CD14-positive monocyte (primary cell): Measurements from ENCODE around the gene SPAG7. TPM values are rescaled to one million over a fixed set of nuclear protein-coding genes. Genes with fewer than 3 reads are reported as not detected.

ENCODE experiments used
- DNase-seq, 3 donors: peaks; one replicate each; pipeline ENCODE4 v3.0.0-alpha.2; 2011 to 2022
- H2AFZ ChIP-seq: 2 replicates; pipeline ENCODE4 v1.6.0; 2012; ENCODE audit warnings: mild to moderate bottlenecking, low read depth, low read length, inconsistent platforms; ENCODE audit not compliant: insufficient read depth, poor library complexity, severe bottlenecking
- H3K27ac ChIP-seq, 2 donors: 1 replicate in 1 of 2; 2 replicates in 1 of 2; pipeline ENCODE4 v1.5.1; 2012 to 2013; ENCODE audit warnings: low read length in 2 of 2, control low read depth in 1 of 2, inconsistent platforms in 1 of 2, low read depth in 1 of 2, mild to moderate bottlenecking in 1 of 2
- H3K27me3 ChIP-seq, 2 donors: one replicate each; pipeline versions ENCODE4 v1.6.0 to v1.6.1; 2011 to 2013; ENCODE audit warnings: low read length in 2 of 2; ENCODE audit not compliant: control insufficient read depth in 2 of 2, insufficient read depth in 2 of 2
- H3K36me3 ChIP-seq, 2 donors: replicated peaks in 1 of 2; 1 replicate in 1 of 2; 2 replicates in 1 of 2; pipeline versions ENCODE4 v1.5.1 to v1.6.1; 2012 to 2013; ENCODE audit warnings: low read length in 2 of 2, control low read depth in 1 of 2, inconsistent platforms in 1 of 2, mild to moderate bottlenecking in 1 of 2; ENCODE audit not compliant: insufficient read depth in 2 of 2, control insufficient read depth in 1 of 2
- H3K4me1 ChIP-seq, 2 donors: 1 replicate in 1 of 2; 2 replicates in 1 of 2; pipeline versions ENCODE4 v1.5.1 to v1.6.1; 2012 to 2013; ENCODE audit warnings: low read length in 2 of 2, control low read depth in 1 of 2, inconsistent platforms in 1 of 2, mild to moderate bottlenecking in 1 of 2, moderate library complexity in 1 of 2; ENCODE audit not compliant: insufficient read depth in 2 of 2, control insufficient read depth in 1 of 2
- H3K4me2 ChIP-seq: replicated peaks from 2 replicates; pipeline ENCODE3; 2012; ENCODE audit warnings: low read length, moderate library complexity, mild to moderate bottlenecking; ENCODE audit not compliant: poor library complexity, severe bottlenecking; ENCODE audit errors: extremely low read depth
- H3K4me3 ChIP-seq, 3 experiments: fragments of 200-600 bp in 1 of 3; sonication (generic) in 1 of 3; replicated peaks in 1 of 3; 1 replicate in 2 of 3; 2 replicates in 1 of 3; pipeline ENCODE4 v1.5.1; 2011 to 2013; ENCODE audit warnings: low read length in 3 of 3, mild to moderate bottlenecking in 3 of 3, control low read depth in 2 of 3, low read depth in 2 of 3, inconsistent platforms in 1 of 3, moderate library complexity in 1 of 3
- H3K79me2 ChIP-seq: 2 replicates; pipeline ENCODE4 v1.6.0; 2012; ENCODE audit warnings: mild to moderate bottlenecking, control low read depth, inconsistent platforms, low read length, moderate library complexity; ENCODE audit not compliant: insufficient read depth
- H3K9ac ChIP-seq: 2 replicates; pipeline ENCODE4 v1.6.0; 2017; ENCODE audit warnings: low read length, mild to moderate bottlenecking; ENCODE audit not compliant: insufficient read depth, poor library complexity, severe bottlenecking
- H3K9me3 ChIP-seq, 2 donors: replicated peaks in 1 of 2; 1 replicate in 1 of 2; 2 replicates in 1 of 2; pipeline versions ENCODE4 v1.5.1 to v1.6.1; 2012 to 2013; ENCODE audit warnings: low read length in 2 of 2, control low read depth in 1 of 2; ENCODE audit not compliant: control insufficient read depth in 1 of 2, insufficient read depth in 1 of 2
- H4K20me1 ChIP-seq: 2 replicates; pipeline ENCODE4 v1.6.0; 2012; ENCODE audit warnings: mild to moderate bottlenecking, low read length, control low read depth, moderate library complexity; ENCODE audit not compliant: insufficient read depth
- H3K27ac Mint-ChIP-seq, 7 donors: one replicate each; pipeline ENCODE4 v1.8.0; 2020; ENCODE audit warnings: mild to moderate bottlenecking in 7 of 7, mixed read lengths in 7 of 7, moderate library complexity in 6 of 7, inconsistent platforms in 2 of 7
- H3K27me3 Mint-ChIP-seq, 3 donors: one replicate each; pipeline ENCODE4 v1.8.0; 2021 to 2022; ENCODE audit warnings: low read depth in 3 of 3, mild to moderate bottlenecking in 3 of 3, mixed read lengths in 3 of 3, moderate library complexity in 3 of 3, inconsistent platforms in 1 of 3
- H3K36me3 Mint-ChIP-seq, 2 donors: one replicate each; pipeline ENCODE4 v1.8.0; 2020; ENCODE audit warnings: mixed read lengths in 2 of 2, inconsistent platforms in 1 of 2, mild to moderate bottlenecking in 1 of 2
- H3K4me1 Mint-ChIP-seq: one replicate; pipeline ENCODE4 v1.8.0; 2020; ENCODE audit warnings: mild to moderate bottlenecking, mixed read lengths
- H3K4me3 Mint-ChIP-seq, 2 donors: one replicate each; pipeline ENCODE4 v1.8.0; 2020; ENCODE audit warnings: mild to moderate bottlenecking in 2 of 2, mixed read lengths in 2 of 2, moderate library complexity in 1 of 2
- H3K9me3 Mint-ChIP-seq, 7 donors: one replicate each; pipeline ENCODE4 v1.8.0; 2020 to 2022; ENCODE audit warnings: mixed read lengths in 7 of 7, mild to moderate bottlenecking in 6 of 7, moderate library complexity in 6 of 7, inconsistent platforms in 2 of 7
- CTCF ChIP-seq: fragments of 200-600 bp; IDR thresholded peaks from one replicate; pipeline ENCODE4 v1.8.0; 2022; ENCODE audit warnings: antibody characterized with exemption, mild to moderate bottlenecking
- WGBS: methylation state at CpG from one replicate; pipeline ENCODE4 v1.1.5; 2013; ENCODE audit warnings: missing lambda C conversion rate; ENCODE audit not compliant: insufficient coverage; 5-methylcytosine and 5-hydroxymethylcytosine counted together
- intact Hi-C, 2 donors: fragments of 100-400 bp; cut with micrococcal nuclease; formaldehyde crosslinking; loops; one replicate each; pipeline versions ENCODE4 v1.15.0 to v1.15.1; 2023
- polyA plus RNA-seq, 3 donors: library from polyadenylated mRNA; depleted of rRNA in 1 of 3; unstranded in 2 of 3; stranded (reverse) in 1 of 3; fragments of 300-500 nt in 2 of 3; fragments of >200 nt in 1 of 3; fragmentation: Illumina TruSeq in 2 of 3; gene quantifications; 1 replicate in 2 of 3; 2 replicates in 1 of 3; pipeline ENCODE4 v1.2.3, GENCODE V29; 2012 to 2021

Gene SPAG7
- polyA plus RNA-seq, 3 donors: 75.6 to 96.7 (median 85.1) TPM

GRCh38 chr17:4938069-4938491 is 29.5 kb downstream of the SPAG7 start:
- H3K4me3 ChIP-seq: no peak overlapping the region

GRCh38 chr17:4937553-4937952 is 30.1 kb downstream of the SPAG7 start:
- Histone ChIP-seq H3K4me3 (no peak overlapping the region), H2AFZ (no peak overlapping the region), H3K4me2 (no peak overlapping the region), H3K9me3 (no peaks in the 10 kb centered on the region), H3K27me3 (no peaks in the 10 kb centered on the region), H4K20me1 (peaks cover 36% of the 10 kb centered on the region), H3K4me1 (peaks cover 52 to 59% of the 10 kb centered on the region in 2 donors), H3K9ac (no peak overlapping the region), H3K36me3 (peaks cover 23 to 32% of the 10 kb centered on the region in 2 donors), H3K27ac (no peak overlapping the region), H3K79me2 (peaks cover 47% of the 10 kb centered on the region)
- Mint-ChIP-seq H3K36me3 (peaks cover 38% of the 10 kb centered on the region in 2 donors), H3K27ac (no peak overlapping the region), H3K4me3 (no peak overlapping the region), H3K27me3 (peaks cover 7 to 13% (median 8%) of the 10 kb centered on the region in 3 donors), H3K4me1 (peaks cover 59% of the 10 kb centered on the region), H3K9me3 (no peaks in the 10 kb centered on the region)
- WGBS: 94% methylated on average over 14 of the region's 16 CpGs
- TF ChIP-seq CTCF: no peak
- intact Hi-C loops: loop anchor here in 1 of 2 donors (5.0 kb wide), 1 partner anchor 40 kb away; no protein-coding TSS in a partner anchor
- no peak for DNase-seq

More at GRCh38 chr17:4938069-4938491, 29.5 kb downstream of the SPAG7 start:
- H3K9me3 ChIP-seq: no peaks in the 10 kb centered on the region
- no peak overlapping the region for H3K9ac ChIP-seq
- no peak overlapping the region for H3K4me3 Mint-ChIP-seq
- H2AFZ ChIP-seq: no peak overlapping the region
- no peaks in the 10 kb centered on the region for H3K9me3 Mint-ChIP-seq
- peaks cover 52 to 59% of the 10 kb centered on the region in 2 donors for H3K4me1 ChIP-seq
- WGBS: 88% methylated on average over 3 of the region's 11 CpGs
- peaks cover 52% of the 10 kb centered on the region for H3K79me2 ChIP-seq
- peak overlapping the region in 1 of 2 donors; percentile 94 for H3K27ac ChIP-seq
- H3K4me2 ChIP-seq: no peak overlapping the region
- no peak for TF ChIP-seq CTCF
- intact Hi-C loops: loop anchor here in 1 of 2 donors (5.0 kb wide), 1 partner anchor 39 kb away; no protein-coding TSS in a partner anchor
- peaks cover 28 to 37% of the 10 kb centered on the region in 2 donors for H3K36me3 ChIP-seq
- peaks cover 59% of the 10 kb centered on the region for H3K4me1 Mint-ChIP-seq
- no peaks in the 10 kb centered on the region for H3K27me3 ChIP-seq
- DNase-seq: no peak
- peak overlapping the region in 2 of 7 donors; percentile 26 to 73 for H3K27ac Mint-ChIP-seq
- H4K20me1 ChIP-seq: peaks cover 41% of the 10 kb centered on the region
- H3K36me3 Mint-ChIP-seq: peaks cover 43% of the 10 kb centered on the region in 2 donors
- H3K27me3 Mint-ChIP-seq: peaks cover 6 to 11% (median 7%) of the 10 kb centered on the region in 3 donors
